ENCODE measurements around the gene ASB13. TPM values are rescaled to one million over a fixed set of nuclear protein-coding genes. Genes with fewer than 3 reads are reported as not detected.

ASB13 gene
- total RNA-seq, 1 experiment from 2014 or later = 13.8 TPM

GRCh38 chr10:5616046-5616445 is 50.3 kb downstream of the ASB13 start:
- Histone ChIP-seq H2AFZ (ENCODE audit: low read length) (no peak overlapping the region), H2BK120ac (ENCODE audit: low read depth, low read length, poor library complexity, severe bottlenecking) (no peak overlapping the region), H3K4me1 (ENCODE audit: insufficient read depth, low read length) (no peaks in the 10 kb centered on the region), H3K79me1 (ENCODE audit: insufficient read depth, low read depth, low read length, poor library complexity, severe bottlenecking) (no peaks in the 10 kb centered on the region), H2AK5ac (ENCODE audit: insufficient read length, low read length) (no peak overlapping the region), H2BK20ac (ENCODE audit: low read depth, low read length, poor library complexity, severe bottlenecking) (no peak overlapping the region), H2BK12ac (ENCODE audit: insufficient read length, low read depth, low read length) (no peak overlapping the region), H3K9me3 (ENCODE audit: control insufficient read depth, low read depth, low read length) (no peaks in the 10 kb centered on the region), H4K91ac (ENCODE audit: insufficient read length, low read depth, low read length) (no peak overlapping the region), H3K27me3 (ENCODE audit: insufficient read depth, low read length) (no peaks in the 10 kb centered on the region), H3K4me2 (ENCODE audit: insufficient read depth, insufficient read length, low read length) (no peak overlapping the region), H3K23ac (ENCODE audit: insufficient read length, low read depth, low read length) (no peak overlapping the region), H4K20me1 (ENCODE audit: control insufficient read depth, insufficient read depth, insufficient read length) (no peaks in the 10 kb centered on the region), H3K4ac (ENCODE audit: low read depth, low read length) (no peak overlapping the region), H3K79me2 (ENCODE audit: insufficient read depth, low read length) (no peaks in the 10 kb centered on the region), H4K8ac (replicated peaks; ENCODE audit: insufficient read length, low read depth, low read length) (no peak overlapping the region), H4K5ac (ENCODE audit: insufficient read length, low read depth, low read length) (no peak overlapping the region), H2BK5ac (ENCODE audit: insufficient read length, low read length) (no peak overlapping the region), H3K18ac (ENCODE audit: insufficient read length, low read depth, low read length) (no peak overlapping the region), H3K9ac (ENCODE audit: extremely low read depth, insufficient read length, low read length) (no peak overlapping the region), H3T11ph (ENCODE audit: low read length) (no peak overlapping the region), H2BK15ac (ENCODE audit: low read depth, low read length) (no peak overlapping the region), H3K56ac (ENCODE audit: insufficient read length, low read depth, low read length) (no peak overlapping the region), H3K14ac (ENCODE audit: insufficient read depth, low read length) (no peak overlapping the region), H3K23me2 (ENCODE audit: insufficient read length, low read depth, low read length, poor library complexity, severe bottlenecking) (no peaks in the 10 kb centered on the region), H3K27ac (ENCODE audit: insufficient read length, low read depth, low read length) (no peak overlapping the region)
- Mint-ChIP-seq H3K4me3 (no peak overlapping the region), H3K36me3 (ENCODE audit: insufficient read depth in 1 of 3, low read depth in 3 of 3) (no peaks in the 10 kb centered on the region), H3K4me1 (peaks cover 0 to 7% of the 10 kb centered on the region in 2 experiments; a peak in 2 of 4 replicates), H3K27me3 (ENCODE audit: low read depth) (peaks cover 2% of the 10 kb centered on the region; the same call in 1 of the 2 replicates), H3K27ac (no peak overlapping the region), H3K9me3 (no peaks in the 10 kb centered on the region)
- TF ChIP-seq, protein P1, sequence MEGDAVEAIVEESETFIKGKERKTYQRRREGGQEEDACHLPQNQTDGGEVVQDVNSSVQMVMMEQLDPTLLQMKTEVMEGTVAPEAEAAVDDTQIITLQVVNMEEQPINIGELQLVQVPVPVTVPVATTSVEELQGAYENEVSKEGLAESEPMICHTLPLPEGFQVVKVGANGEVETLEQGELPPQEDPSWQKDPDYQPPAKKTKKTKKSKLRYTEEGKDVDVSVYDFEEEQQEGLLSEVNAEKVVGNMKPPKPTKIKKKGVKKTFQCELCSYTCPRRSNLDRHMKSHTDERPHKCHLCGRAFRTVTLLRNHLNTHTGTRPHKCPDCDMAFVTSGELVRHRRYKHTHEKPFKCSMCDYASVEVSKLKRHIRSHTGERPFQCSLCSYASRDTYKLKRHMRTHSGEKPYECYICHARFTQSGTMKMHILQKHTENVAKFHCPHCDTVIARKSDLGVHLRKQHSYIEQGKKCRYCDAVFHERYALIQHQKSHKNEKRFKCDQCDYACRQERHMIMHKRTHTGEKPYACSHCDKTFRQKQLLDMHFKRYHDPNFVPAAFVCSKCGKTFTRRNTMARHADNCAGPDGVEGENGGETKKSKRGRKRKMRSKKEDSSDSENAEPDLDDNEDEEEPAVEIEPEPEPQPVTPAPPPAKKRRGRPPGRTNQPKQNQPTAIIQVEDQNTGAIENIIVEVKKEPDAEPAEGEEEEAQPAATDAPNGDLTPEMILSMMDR (conservative IDR thresholded peaks at IDR 0.05) = no peak
- no peak for DNase-seq
- WGBS (ENCODE audit: extremely low coverage, insufficient read length, low lambda C conversion rate) = no CpG with 5 or more reads among the region's 26 CpGs
